H9 (cell line): ENCODE results near the gene CDKL1. TPM values are rescaled to one million over a fixed set of nuclear protein-coding genes. Genes with fewer than 3 reads are reported as not detected.

Source experiments
- DNase-seq: peaks from one replicate; pipeline ENCODE4 v3.0.0-alpha.2; 2017
- H2AFZ ChIP-seq: one replicate; pipeline ENCODE4 v1.6.1; 2013; ENCODE audit warnings: mild to moderate bottlenecking, low read length, control low read depth, moderate library complexity
- H2AK5ac ChIP-seq: 2 replicates; pipeline ENCODE4 v1.6.1; 2013; ENCODE audit warnings: low read length, control low read depth, mixed read lengths; ENCODE audit not compliant: insufficient read length
- H2BK120ac ChIP-seq: one replicate; pipeline ENCODE4 v1.6.1; 2013; ENCODE audit warnings: low read depth, mild to moderate bottlenecking, low read length, control low read depth, inconsistent platforms; ENCODE audit not compliant: poor library complexity, severe bottlenecking
- H2BK12ac ChIP-seq: 2 replicates; pipeline ENCODE4 v1.6.1; 2013; ENCODE audit warnings: low read length, control low read depth, mixed read lengths, low read depth; ENCODE audit not compliant: insufficient read length
- H2BK15ac ChIP-seq: 2 replicates; pipeline ENCODE4 v1.6.1; 2013; ENCODE audit warnings: low read depth, low read length, control low read depth
- H2BK20ac ChIP-seq: one replicate; pipeline ENCODE4 v1.6.1; 2013; ENCODE audit warnings: low read depth, mild to moderate bottlenecking, low read length, control low read depth, inconsistent platforms; ENCODE audit not compliant: poor library complexity, severe bottlenecking
- H2BK5ac ChIP-seq: 2 replicates; pipeline ENCODE4 v1.6.1; 2013; ENCODE audit warnings: low read length, control low read depth, mixed read lengths; ENCODE audit not compliant: insufficient read length
- H3K14ac ChIP-seq: 2 replicates; pipeline ENCODE4 v1.6.1; 2013; ENCODE audit warnings: low read length, control low read depth; ENCODE audit not compliant: insufficient read depth
- H3K18ac ChIP-seq: 2 replicates; pipeline ENCODE4 v1.6.1; 2013; ENCODE audit warnings: low read depth, mild to moderate bottlenecking, mixed read lengths, low read length, control low read depth; ENCODE audit not compliant: insufficient read length
- H3K23ac ChIP-seq: 2 replicates; pipeline ENCODE4 v1.6.1; 2013; ENCODE audit warnings: low read length, control low read depth, mixed read lengths, low read depth; ENCODE audit not compliant: insufficient read length
- H3K23me2 ChIP-seq: 2 replicates; pipeline ENCODE4 v1.6.1; 2013; ENCODE audit warnings: low read depth, mild to moderate bottlenecking, mixed read lengths, low read length, control low read depth; ENCODE audit not compliant: insufficient read length, poor library complexity, severe bottlenecking
- H3K27ac ChIP-seq: 2 replicates; pipeline ENCODE4 v1.5.1; 2013; ENCODE audit warnings: low read length, control low read depth, mixed read lengths, low read depth; ENCODE audit not compliant: insufficient read length
- H3K27me3 ChIP-seq: 2 replicates; pipeline ENCODE4 v1.6.1; 2013; ENCODE audit warnings: low read length, control low read depth, inconsistent platforms; ENCODE audit not compliant: insufficient read depth
- H3K4ac ChIP-seq: 2 replicates; pipeline ENCODE4 v1.6.1; 2013; ENCODE audit warnings: low read depth, mild to moderate bottlenecking, control low read depth, inconsistent platforms, low read length, moderate library complexity
- H3K4me1 ChIP-seq: 2 replicates; pipeline ENCODE4 v1.6.1; 2013; ENCODE audit warnings: low read length, control low read depth, inconsistent platforms; ENCODE audit not compliant: insufficient read depth
- H3K4me2 ChIP-seq: 2 replicates; pipeline ENCODE4 v1.6.1; 2013; ENCODE audit warnings: low read length, control low read depth, mixed read lengths; ENCODE audit not compliant: insufficient read length, insufficient read depth
- H3K56ac ChIP-seq: 2 replicates; pipeline ENCODE4 v1.6.1; 2013; ENCODE audit warnings: low read depth, mild to moderate bottlenecking, mixed read lengths, low read length, control low read depth; ENCODE audit not compliant: insufficient read length
- H3K79me1 ChIP-seq: 2 replicates; pipeline ENCODE4 v1.6.1; 2013; ENCODE audit warnings: low read depth, mild to moderate bottlenecking, moderate library complexity, low read length, control low read depth, inconsistent platforms; ENCODE audit not compliant: insufficient read depth, poor library complexity, severe bottlenecking
- H3K79me2 ChIP-seq: 2 replicates; pipeline ENCODE4 v1.6.1; 2013; ENCODE audit warnings: low read length, control low read depth, inconsistent platforms; ENCODE audit not compliant: insufficient read depth
- H3K9ac ChIP-seq: 2 replicates; pipeline ENCODE4 v1.6.1; 2013; ENCODE audit warnings: low read length, control low read depth, mixed read lengths; ENCODE audit not compliant: insufficient read length; ENCODE audit errors: extremely low read depth
- H3K9me3 ChIP-seq: one replicate; pipeline ENCODE4 v1.6.1; 2013; ENCODE audit warnings: low read depth, low read length, inconsistent platforms; ENCODE audit not compliant: control insufficient read depth
- H3T11ph ChIP-seq: one replicate; pipeline ENCODE4 v1.6.1; 2013; ENCODE audit warnings: mild to moderate bottlenecking, low read length, control low read depth, inconsistent platforms
- H4K20me1 ChIP-seq: one replicate; pipeline ENCODE4 v1.6.1; 2013; ENCODE audit not compliant: control insufficient read depth, insufficient read length, insufficient read depth
- H4K5ac ChIP-seq: 2 replicates; pipeline ENCODE4 v1.6.1; 2013; ENCODE audit warnings: low read depth, mild to moderate bottlenecking, mixed read lengths, low read length, control low read depth; ENCODE audit not compliant: insufficient read length
- H4K8ac ChIP-seq: replicated peaks from 2 replicates; pipeline ENCODE4 v1.6.1; 2013; ENCODE audit warnings: low read length, control low read depth, mixed read lengths, low read depth; ENCODE audit not compliant: insufficient read length
- H4K91ac ChIP-seq: 2 replicates; pipeline ENCODE4 v1.6.1; 2013; ENCODE audit warnings: low read depth, mild to moderate bottlenecking, moderate library complexity, mixed read lengths, low read length, control low read depth; ENCODE audit not compliant: insufficient read length
- H3K27ac Mint-ChIP-seq, 3 experiments: 2 replicates in 2 of 3; 3 replicates in 1 of 3; pipeline ENCODE4 v1.8.0; 2020 to 2021; ENCODE audit warnings: mixed read lengths in 3 of 3, mild to moderate bottlenecking in 1 of 3, moderate library complexity in 1 of 3
- H3K27me3 Mint-ChIP-seq: 2 replicates; pipeline ENCODE4 v1.8.0; 2021; ENCODE audit warnings: low read depth, mild to moderate bottlenecking, moderate library complexity, mixed read lengths
- H3K36me3 Mint-ChIP-seq, 3 experiments: 2 replicates in 2 of 3; 3 replicates in 1 of 3; pipeline ENCODE4 v1.8.0; 2020 to 2021; ENCODE audit warnings: low read depth in 3 of 3, mixed read lengths in 3 of 3; ENCODE audit not compliant: insufficient read depth in 1 of 3
- H3K4me1 Mint-ChIP-seq, 2 experiments: 2 replicates each; pipeline ENCODE4 v1.8.0; 2020; ENCODE audit warnings: mixed read lengths in 2 of 2
- H3K4me3 Mint-ChIP-seq, 2 experiments: 2 replicates in 1 of 2; 3 replicates in 1 of 2; pipeline ENCODE4 v1.8.0; 2020 to 2021; ENCODE audit warnings: mild to moderate bottlenecking in 2 of 2, mixed read lengths in 2 of 2, moderate library complexity in 1 of 2
- H3K9me3 Mint-ChIP-seq, 2 experiments: 2 replicates in 1 of 2; 3 replicates in 1 of 2; pipeline ENCODE4 v1.8.0; 2020; ENCODE audit warnings: mild to moderate bottlenecking in 2 of 2, mixed read lengths in 2 of 2, moderate library complexity in 1 of 2
- WGBS: extraction: QIAGEN DNeasy Blood & Tissue Kit; methylation state at CpG from one replicate; pipeline ENCODE4 v1.1.7; 2013; ENCODE audit warnings: missing lambda C conversion rate, low lambda C conversion rate, mixed read lengths; ENCODE audit not compliant: insufficient read length; ENCODE audit errors: extremely low coverage; 5-methylcytosine and 5-hydroxymethylcytosine counted together
- total RNA-seq: library from RNA; stranded (reverse); gene quantifications from 2 replicates; pipeline ENCODE4 v1.2.1, GENCODE V29; 2021
- TF ChIP-seq, protein P1 (sequence below): fragments of 200-600 bp; sonication (generic); conservative IDR thresholded peaks from 3 replicates; pipeline ENCODE4 v1.8.0; 2021; ENCODE audit warnings: antibody characterized with exemption, mild to moderate bottlenecking

CDKL1 gene
- total RNA-seq, 1 experiment from 2014 or later: 0.72 TPM

DNA sequence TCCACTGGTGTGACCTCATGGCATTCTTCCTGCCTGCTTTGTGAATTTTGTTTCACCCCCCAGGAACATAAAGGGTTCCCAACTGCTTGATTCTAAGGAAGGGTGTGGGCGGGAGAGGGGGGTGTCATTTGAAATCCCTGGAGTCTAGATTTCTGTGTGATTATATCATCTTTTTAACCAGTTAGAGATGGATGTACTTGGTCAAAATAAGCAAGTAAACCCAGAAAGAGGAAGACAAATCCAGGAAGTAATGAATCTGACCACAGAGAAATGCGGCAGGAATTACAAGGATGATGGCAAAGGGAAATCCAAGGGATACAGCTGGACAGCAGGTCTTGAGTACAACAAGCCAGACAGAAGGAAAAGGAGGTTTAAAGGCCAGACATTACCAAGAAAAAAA is 45.7 kb downstream of the CDKL1 start:
- Histone ChIP-seq H2BK20ac (no peak overlapping the region), H3K4ac (no peak overlapping the region), H4K5ac (no peak overlapping the region), H3K23ac (no peak overlapping the region), H2BK12ac (no peak overlapping the region), H3K23me2 (no peaks in the 10 kb centered on the region), H2AK5ac (no peak overlapping the region), H3K14ac (no peak overlapping the region), H3K79me2 (no peaks in the 10 kb centered on the region; the same call in 1 of the 2 replicates), H3K56ac (no peak overlapping the region), H2BK120ac (no peak overlapping the region), H3K4me2 (no peak overlapping the region), H3T11ph (no peak overlapping the region), H4K8ac (no peak overlapping the region), H2BK15ac (no peak overlapping the region), H3K4me1 (no peaks in the 10 kb centered on the region; the same call in 1 of the 2 replicates), H3K79me1 (no peaks in the 10 kb centered on the region), H2AFZ (no peak overlapping the region), H3K27me3 (no peaks in the 10 kb centered on the region), H4K91ac (no peak overlapping the region), H2BK5ac (no peak overlapping the region), H3K9me3 (no peaks in the 10 kb centered on the region), H3K9ac (no peak overlapping the region), H3K27ac (no peak overlapping the region), H4K20me1 (no peaks in the 10 kb centered on the region), H3K18ac (no peak overlapping the region)
- TF ChIP-seq, protein P1, sequence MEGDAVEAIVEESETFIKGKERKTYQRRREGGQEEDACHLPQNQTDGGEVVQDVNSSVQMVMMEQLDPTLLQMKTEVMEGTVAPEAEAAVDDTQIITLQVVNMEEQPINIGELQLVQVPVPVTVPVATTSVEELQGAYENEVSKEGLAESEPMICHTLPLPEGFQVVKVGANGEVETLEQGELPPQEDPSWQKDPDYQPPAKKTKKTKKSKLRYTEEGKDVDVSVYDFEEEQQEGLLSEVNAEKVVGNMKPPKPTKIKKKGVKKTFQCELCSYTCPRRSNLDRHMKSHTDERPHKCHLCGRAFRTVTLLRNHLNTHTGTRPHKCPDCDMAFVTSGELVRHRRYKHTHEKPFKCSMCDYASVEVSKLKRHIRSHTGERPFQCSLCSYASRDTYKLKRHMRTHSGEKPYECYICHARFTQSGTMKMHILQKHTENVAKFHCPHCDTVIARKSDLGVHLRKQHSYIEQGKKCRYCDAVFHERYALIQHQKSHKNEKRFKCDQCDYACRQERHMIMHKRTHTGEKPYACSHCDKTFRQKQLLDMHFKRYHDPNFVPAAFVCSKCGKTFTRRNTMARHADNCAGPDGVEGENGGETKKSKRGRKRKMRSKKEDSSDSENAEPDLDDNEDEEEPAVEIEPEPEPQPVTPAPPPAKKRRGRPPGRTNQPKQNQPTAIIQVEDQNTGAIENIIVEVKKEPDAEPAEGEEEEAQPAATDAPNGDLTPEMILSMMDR: no peak
- no CpG with 5 or more reads among the region's 2 CpGs for WGBS
- Mint-ChIP-seq H3K27ac (peak overlapping the region in 1 of 3 experiments; percentile 58; a peak in 1 of 7 replicates), H3K9me3 (no peaks in the 10 kb centered on the region), H3K27me3 (no peaks in the 10 kb centered on the region), H3K4me3 (no peak overlapping the region), H3K4me1 (peaks cover 9 to 16% of the 10 kb centered on the region in 2 experiments), H3K36me3 (no peaks in the 10 kb centered on the region)
- no peak for DNase-seq
